Neural cell (in vitro differentiated cells): ENCODE results near the gene CLINT1. TPM values are rescaled to one million over a fixed set of nuclear protein-coding genes. Genes with fewer than 3 reads are reported as not detected.

Experiments
- H2AFZ ChIP-seq: fragments of 200-600, 300-800 bp; sonication (generic), shearing (Covaris generic); 2 replicates; pipeline ENCODE4 v1.6.0; 2014; ENCODE audit warnings: low read depth, mild to moderate bottlenecking, antibody characterized with exemption, low read length, moderate library complexity
- H3F3A ChIP-seq: fragments of 200-600 bp; shearing (Covaris generic); 2 replicates; pipeline ENCODE4 v1.6.1; 2016; ENCODE audit warnings: mild to moderate bottlenecking, moderate library complexity, mixed read lengths, antibody characterized with exemption, low read length; ENCODE audit not compliant: insufficient read depth, poor library complexity, severe bottlenecking
- H3K27ac ChIP-seq: fragments of 200-600, 300-800 bp; sonication (generic), shearing (Covaris generic); 2 replicates; pipeline ENCODE4 v1.5.1; 2014; ENCODE audit warnings: mild to moderate bottlenecking, low read length, moderate library complexity
- H3K27me3 ChIP-seq: fragments of 300-800, 200-600 bp; sonication (generic), shearing (Covaris generic); 2 replicates; pipeline ENCODE4 v1.6.0; 2014; ENCODE audit warnings: mild to moderate bottlenecking, low read depth, low read length, moderate library complexity; ENCODE audit not compliant: insufficient read depth
- H3K36me3 ChIP-seq: fragments of 300-800, 200-600 bp; sonication (generic), shearing (Covaris generic); 2 replicates; pipeline ENCODE4 v1.5.1; 2014; ENCODE audit warnings: mild to moderate bottlenecking, antibody characterized with exemption, low read length, moderate library complexity; ENCODE audit not compliant: insufficient read depth
- H3K4me2 ChIP-seq: fragments of 300-800, 200-600 bp; sonication (generic), shearing (Covaris generic); 2 replicates; pipeline ENCODE4 v1.6.0; 2014; ENCODE audit warnings: mild to moderate bottlenecking, low read length
- H3K4me3 ChIP-seq: fragments of 300-800, 200-600 bp; sonication (generic), shearing (Covaris generic); 2 replicates; pipeline ENCODE4 v1.5.1; 2014; ENCODE audit warnings: mild to moderate bottlenecking, low read length, moderate library complexity
- H3K79me2 ChIP-seq: fragments of 200-600 bp; shearing (Covaris generic); replicated peaks from 2 replicates; pipeline ENCODE4 v1.6.0; 2014; ENCODE audit warnings: mild to moderate bottlenecking, low read length, moderate library complexity; ENCODE audit not compliant: insufficient read depth
- H3K9ac ChIP-seq: fragments of 300-800, 200-600 bp; sonication (generic), shearing (Covaris generic); 2 replicates; pipeline ENCODE4 v1.6.1; 2016; ENCODE audit warnings: mild to moderate bottlenecking, low read length, mixed read lengths
- H3K9me2 ChIP-seq: fragments of 200-600 bp; shearing (Covaris generic); 2 replicates; pipeline ENCODE4 v1.6.1; 2016; ENCODE audit warnings: mild to moderate bottlenecking, low read length, mixed read lengths; ENCODE audit not compliant: insufficient read depth
- H3K9me3 ChIP-seq: fragments of 200-600, 300-800 bp; sonication (generic), shearing (Covaris generic); 2 replicates; pipeline ENCODE4 v1.6.1; 2016; ENCODE audit warnings: mild to moderate bottlenecking, mixed run types, low read length, moderate library complexity, mixed read lengths
- H4K20me1 ChIP-seq: fragments of 200-600 bp; shearing (Covaris generic); 2 replicates; pipeline ENCODE4 v1.6.1; 2016; ENCODE audit warnings: mild to moderate bottlenecking, mixed run types; ENCODE audit not compliant: insufficient read depth
- EP300 ChIP-seq: fragments of 450-650 bp; conservative IDR thresholded peaks from 2 replicates; pipeline ENCODE4 v1.6.1; 2014; ENCODE audit warnings: antibody characterized with exemption, mild to moderate bottlenecking, moderate library complexity; ENCODE audit not compliant: poor library complexity, severe bottlenecking
- EZH2 ChIP-seq: fragments of 200-600, 300-800 bp; shearing (Covaris generic), sonication (generic); IDR thresholded peaks from 2 replicates; pipeline ENCODE4 v1.6.1; 2014; ENCODE audit warnings: antibody characterized with exemption, low read length, borderline replicate concordance, mild to moderate bottlenecking; ENCODE audit not compliant: insufficient read depth, poor library complexity, severe bottlenecking
- MXI1 ChIP-seq: fragments of 450-650 bp; conservative IDR thresholded peaks from 2 replicates; pipeline ENCODE4 v1.6.1; 2014; ENCODE audit warnings: antibody characterized with exemption, mild to moderate bottlenecking; ENCODE audit not compliant: poor library complexity, severe bottlenecking
- POLR2AphosphoS5 ChIP-seq: IDR thresholded peaks from 2 replicates; pipeline ENCODE4 v1.6.1; 2012
- RAD21 ChIP-seq: fragments of 450-650 bp; conservative IDR thresholded peaks from 2 replicates; pipeline ENCODE4 v1.6.1; 2014; ENCODE audit warnings: antibody characterized with exemption, mild to moderate bottlenecking, moderate library complexity
- SMC3 ChIP-seq: fragments of 450-650 bp; conservative IDR thresholded peaks from 2 replicates; pipeline ENCODE4 v1.6.1; 2014; ENCODE audit warnings: antibody characterized with exemption, mild to moderate bottlenecking, moderate library complexity; ENCODE audit not compliant: poor library complexity
- TAF1 ChIP-seq: IDR thresholded peaks from 2 replicates; pipeline ENCODE4 v1.6.1; 2012; ENCODE audit warnings: low read depth
- polyA plus RNA-seq: library from polyadenylated mRNA; depleted of rRNA; stranded (reverse); fragments of >200 nt; gene quantifications from 2 replicates; pipeline ENCODE4 v1.2.3, GENCODE V29; 2014
- TF ChIP-seq, protein P1 (sequence below): fragments of 450-650 bp; IDR thresholded peaks from 2 replicates; pipeline ENCODE4 v1.5.1; 2014; ENCODE audit warnings: antibody characterized with exemption, mild to moderate bottlenecking, moderate library complexity; ENCODE audit not compliant: poor library complexity, severe bottlenecking
- TF ChIP-seq, protein P2 (sequence below): IDR thresholded peaks from 2 replicates; pipeline ENCODE4 v1.6.1; 2012; ENCODE audit warnings: borderline replicate concordance

Gene CLINT1
- polyA plus RNA-seq, 1 donor from 2014 or later, result 47.3 TPM

DNA sequence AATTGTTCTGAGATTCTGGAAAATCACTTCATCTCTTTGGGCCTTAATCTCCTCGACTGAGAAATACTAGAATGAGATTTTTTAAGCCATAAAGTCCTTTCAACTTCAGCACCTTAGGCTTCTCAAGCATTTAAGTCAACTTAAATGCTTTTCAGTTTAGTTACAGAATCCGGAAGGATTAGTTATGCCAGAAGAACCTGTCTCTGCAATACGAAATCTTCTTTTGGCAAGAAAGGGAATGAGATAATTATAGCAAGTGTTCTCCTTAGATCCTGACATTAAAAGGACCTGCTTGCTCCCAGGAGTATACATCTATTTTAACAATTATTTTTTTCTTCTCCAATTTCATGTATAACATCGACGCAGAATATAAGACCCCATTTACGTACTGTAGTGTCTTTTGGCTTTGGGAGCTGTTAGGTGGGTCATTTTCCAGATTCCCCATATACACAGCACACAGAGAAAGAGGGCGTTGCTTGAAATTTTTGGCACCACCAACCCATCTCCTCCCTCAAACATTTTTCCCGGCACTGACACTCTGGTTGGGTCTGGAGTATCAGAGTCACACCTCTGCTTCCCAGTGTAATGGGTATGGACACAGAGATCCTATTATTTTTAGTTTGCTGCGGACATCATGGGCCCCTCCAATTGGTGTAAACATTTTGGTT, 43.6 kb upstream of the CLINT1 start:
- H3K9me2 ChIP-seq, result no peaks in the 10 kb centered on the region
- H3F3A ChIP-seq, result no peaks in the 10 kb centered on the region
- H3K79me2 ChIP-seq, result no peaks in the 10 kb centered on the region
- no peak overlapping the region for H3K4me3 ChIP-seq
- H3K27ac ChIP-seq, result no peak overlapping the region
- no peak overlapping the region for H3K9ac ChIP-seq
- H2AFZ ChIP-seq, result no peak overlapping the region
- H4K20me1 ChIP-seq, result no peaks in the 10 kb centered on the region
- no peak overlapping the region for H3K4me2 ChIP-seq
- no peaks in the 10 kb centered on the region for H3K27me3 ChIP-seq
- TF ChIP-seq TAF1 (no peak), EP300 (no peak), POLR2AphosphoS5 (no peak), RAD21 (no peak), SMC3 (no peak), MXI1 (no peak), EZH2 (no peak)
- TF ChIP-seq, protein P1, sequence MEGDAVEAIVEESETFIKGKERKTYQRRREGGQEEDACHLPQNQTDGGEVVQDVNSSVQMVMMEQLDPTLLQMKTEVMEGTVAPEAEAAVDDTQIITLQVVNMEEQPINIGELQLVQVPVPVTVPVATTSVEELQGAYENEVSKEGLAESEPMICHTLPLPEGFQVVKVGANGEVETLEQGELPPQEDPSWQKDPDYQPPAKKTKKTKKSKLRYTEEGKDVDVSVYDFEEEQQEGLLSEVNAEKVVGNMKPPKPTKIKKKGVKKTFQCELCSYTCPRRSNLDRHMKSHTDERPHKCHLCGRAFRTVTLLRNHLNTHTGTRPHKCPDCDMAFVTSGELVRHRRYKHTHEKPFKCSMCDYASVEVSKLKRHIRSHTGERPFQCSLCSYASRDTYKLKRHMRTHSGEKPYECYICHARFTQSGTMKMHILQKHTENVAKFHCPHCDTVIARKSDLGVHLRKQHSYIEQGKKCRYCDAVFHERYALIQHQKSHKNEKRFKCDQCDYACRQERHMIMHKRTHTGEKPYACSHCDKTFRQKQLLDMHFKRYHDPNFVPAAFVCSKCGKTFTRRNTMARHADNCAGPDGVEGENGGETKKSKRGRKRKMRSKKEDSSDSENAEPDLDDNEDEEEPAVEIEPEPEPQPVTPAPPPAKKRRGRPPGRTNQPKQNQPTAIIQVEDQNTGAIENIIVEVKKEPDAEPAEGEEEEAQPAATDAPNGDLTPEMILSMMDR, result no peak
- TF ChIP-seq, protein P2, sequence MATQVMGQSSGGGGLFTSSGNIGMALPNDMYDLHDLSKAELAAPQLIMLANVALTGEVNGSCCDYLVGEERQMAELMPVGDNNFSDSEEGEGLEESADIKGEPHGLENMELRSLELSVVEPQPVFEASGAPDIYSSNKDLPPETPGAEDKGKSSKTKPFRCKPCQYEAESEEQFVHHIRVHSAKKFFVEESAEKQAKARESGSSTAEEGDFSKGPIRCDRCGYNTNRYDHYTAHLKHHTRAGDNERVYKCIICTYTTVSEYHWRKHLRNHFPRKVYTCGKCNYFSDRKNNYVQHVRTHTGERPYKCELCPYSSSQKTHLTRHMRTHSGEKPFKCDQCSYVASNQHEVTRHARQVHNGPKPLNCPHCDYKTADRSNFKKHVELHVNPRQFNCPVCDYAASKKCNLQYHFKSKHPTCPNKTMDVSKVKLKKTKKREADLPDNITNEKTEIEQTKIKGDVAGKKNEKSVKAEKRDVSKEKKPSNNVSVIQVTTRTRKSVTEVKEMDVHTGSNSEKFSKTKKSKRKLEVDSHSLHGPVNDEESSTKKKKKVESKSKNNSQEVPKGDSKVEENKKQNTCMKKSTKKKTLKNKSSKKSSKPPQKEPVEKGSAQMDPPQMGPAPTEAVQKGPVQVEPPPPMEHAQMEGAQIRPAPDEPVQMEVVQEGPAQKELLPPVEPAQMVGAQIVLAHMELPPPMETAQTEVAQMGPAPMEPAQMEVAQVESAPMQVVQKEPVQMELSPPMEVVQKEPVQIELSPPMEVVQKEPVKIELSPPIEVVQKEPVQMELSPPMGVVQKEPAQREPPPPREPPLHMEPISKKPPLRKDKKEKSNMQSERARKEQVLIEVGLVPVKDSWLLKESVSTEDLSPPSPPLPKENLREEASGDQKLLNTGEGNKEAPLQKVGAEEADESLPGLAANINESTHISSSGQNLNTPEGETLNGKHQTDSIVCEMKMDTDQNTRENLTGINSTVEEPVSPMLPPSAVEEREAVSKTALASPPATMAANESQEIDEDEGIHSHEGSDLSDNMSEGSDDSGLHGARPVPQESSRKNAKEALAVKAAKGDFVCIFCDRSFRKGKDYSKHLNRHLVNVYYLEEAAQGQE, result no peak
- no peaks in the 10 kb centered on the region for H3K36me3 ChIP-seq
- no peaks in the 10 kb centered on the region for H3K9me3 ChIP-seq

DNA sequence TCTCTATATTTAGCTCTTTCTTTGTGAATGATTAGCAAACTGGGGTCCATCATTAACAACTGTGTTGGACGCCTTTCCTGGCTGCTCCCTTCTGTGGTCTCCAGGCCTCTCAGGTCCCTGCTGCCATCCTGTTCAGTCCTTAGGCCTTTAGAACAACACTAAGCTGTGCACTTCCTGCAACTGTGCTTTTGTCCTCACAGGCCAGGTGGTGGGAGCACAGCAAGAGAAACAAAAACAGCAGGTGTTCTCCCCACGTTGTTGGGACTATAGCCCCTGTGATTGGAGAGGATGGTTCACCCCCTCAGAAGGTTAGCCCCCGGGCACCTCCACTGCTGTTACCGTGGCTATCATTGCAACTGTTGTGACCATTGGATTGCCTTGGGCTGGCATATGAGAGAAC, 41.7 kb upstream of the CLINT1 start:
- H2AFZ ChIP-seq, result no peak overlapping the region
- H3K4me3 ChIP-seq, result no peak overlapping the region
- no peak overlapping the region for H3K9ac ChIP-seq
- H3K4me2 ChIP-seq, result no peak overlapping the region
- H3K79me2 ChIP-seq, result no peaks in the 10 kb centered on the region
- no peaks in the 10 kb centered on the region for H4K20me1 ChIP-seq
- H3K27me3 ChIP-seq, result no peaks in the 10 kb centered on the region
- H3K9me2 ChIP-seq, result no peaks in the 10 kb centered on the region
- no peak for TF ChIP-seq EP300
- TF ChIP-seq POLR2AphosphoS5, result no peak
- TF ChIP-seq SMC3, result no peak
- TF ChIP-seq, protein P2, result no peak
- no peak for TF ChIP-seq RAD21
- TF ChIP-seq, protein P1, result no peak
- no peak for TF ChIP-seq MXI1
- TF ChIP-seq EZH2, result no peak
- no peak for TF ChIP-seq TAF1
- H3K9me3 ChIP-seq, result no peaks in the 10 kb centered on the region
- no peaks in the 10 kb centered on the region for H3K36me3 ChIP-seq
- H3F3A ChIP-seq, result no peaks in the 10 kb centered on the region
- no peak overlapping the region for H3K27ac ChIP-seq
